A673 (cell line): ENCODE results near the gene LRP11.

Experiments
- CTCF ChIP-seq: fragments of 300-800, 200-600 bp; sonication (generic); conservative IDR thresholded peaks from 2 replicates; pipeline ENCODE4 v1.5.1; 2017; ENCODE audit warnings: low read depth, mild to moderate bottlenecking, antibody characterized with exemption, low read length, moderate library complexity, mixed read lengths
- EZH2 ChIP-seq: fragments of 200-600 bp; sonication (generic); IDR thresholded peaks from 2 replicates; pipeline ENCODE4 v1.6.1; 2017; ENCODE audit warnings: borderline replicate concordance, low read depth, mild to moderate bottlenecking, mixed read lengths, antibody characterized with exemption, low read length; ENCODE audit not compliant: poor library complexity, severe bottlenecking

- TF ChIP-seq EZH2: no peak
- no peak for TF ChIP-seq CTCF
These were observed 25.2 kb upstream of the LRP11 start for GRCh38 chr6:149889326-149889725.
